Measurements from ENCODE around the gene RAB3IP.

DNA sequence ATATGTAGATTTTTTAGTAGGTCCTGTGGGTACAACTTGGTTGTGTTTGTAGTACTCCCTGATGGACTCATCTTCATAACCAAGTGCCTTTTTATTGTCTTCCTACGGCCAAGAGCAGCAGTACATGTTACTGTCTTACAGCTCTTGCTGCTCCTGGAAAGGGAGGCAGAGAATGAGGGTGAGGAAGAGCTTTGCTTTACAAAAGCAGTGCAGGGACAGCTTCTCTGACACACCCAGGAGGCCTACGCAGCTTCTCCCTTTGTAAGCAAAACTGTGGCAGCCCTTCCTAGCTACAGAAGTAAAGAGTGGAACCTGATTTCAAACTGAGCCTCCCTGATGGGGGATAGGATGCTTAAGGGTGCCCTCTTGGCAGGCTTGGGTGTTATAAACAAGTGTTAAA is 104.9 kb downstream of the RAB3IP start:
- TF ChIP-seq, protein P1, sequence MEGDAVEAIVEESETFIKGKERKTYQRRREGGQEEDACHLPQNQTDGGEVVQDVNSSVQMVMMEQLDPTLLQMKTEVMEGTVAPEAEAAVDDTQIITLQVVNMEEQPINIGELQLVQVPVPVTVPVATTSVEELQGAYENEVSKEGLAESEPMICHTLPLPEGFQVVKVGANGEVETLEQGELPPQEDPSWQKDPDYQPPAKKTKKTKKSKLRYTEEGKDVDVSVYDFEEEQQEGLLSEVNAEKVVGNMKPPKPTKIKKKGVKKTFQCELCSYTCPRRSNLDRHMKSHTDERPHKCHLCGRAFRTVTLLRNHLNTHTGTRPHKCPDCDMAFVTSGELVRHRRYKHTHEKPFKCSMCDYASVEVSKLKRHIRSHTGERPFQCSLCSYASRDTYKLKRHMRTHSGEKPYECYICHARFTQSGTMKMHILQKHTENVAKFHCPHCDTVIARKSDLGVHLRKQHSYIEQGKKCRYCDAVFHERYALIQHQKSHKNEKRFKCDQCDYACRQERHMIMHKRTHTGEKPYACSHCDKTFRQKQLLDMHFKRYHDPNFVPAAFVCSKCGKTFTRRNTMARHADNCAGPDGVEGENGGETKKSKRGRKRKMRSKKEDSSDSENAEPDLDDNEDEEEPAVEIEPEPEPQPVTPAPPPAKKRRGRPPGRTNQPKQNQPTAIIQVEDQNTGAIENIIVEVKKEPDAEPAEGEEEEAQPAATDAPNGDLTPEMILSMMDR (IDR thresholded peaks at IDR 0.05), result no peak
- TF ChIP-seq POLR2A (IDR thresholded peaks at IDR 0.05), result no peak
